Measurements from ENCODE around the gene KRT78.

DNA sequence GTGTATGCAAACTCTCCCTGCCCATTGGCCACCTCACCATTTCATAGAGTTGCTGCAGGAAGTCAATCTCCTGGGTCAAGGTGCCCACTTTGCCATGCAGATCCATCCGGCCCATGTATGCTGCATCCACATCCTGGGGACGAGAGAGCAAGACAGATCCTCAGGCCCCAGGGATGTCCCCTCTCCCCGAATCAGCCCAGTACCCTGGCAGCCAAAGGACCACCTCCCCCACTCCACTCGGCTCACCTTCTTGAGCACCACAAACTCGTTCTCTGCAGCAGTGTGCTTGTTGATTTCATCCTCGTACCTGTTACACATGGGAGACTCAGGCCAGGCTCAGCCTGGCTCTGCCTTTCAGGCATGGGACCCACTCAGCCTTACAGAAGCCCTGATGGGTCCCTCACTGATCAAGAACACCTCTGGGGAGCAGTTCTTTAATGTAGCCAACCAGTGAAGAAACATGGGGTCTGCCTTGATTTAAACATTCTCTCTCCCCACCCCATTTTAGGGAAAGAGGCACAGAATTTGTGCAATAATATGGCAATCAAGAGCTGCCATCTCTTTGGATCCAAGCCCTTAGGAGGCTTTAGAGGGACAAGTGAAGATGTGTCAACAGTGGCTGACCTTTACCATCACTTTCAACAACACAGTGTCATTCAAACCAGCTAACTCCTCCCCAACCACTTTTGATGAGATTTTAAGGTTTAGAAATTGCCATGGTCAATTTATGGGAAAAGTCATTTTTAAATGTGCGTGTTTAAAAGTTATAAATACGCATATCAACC, 18.6 kb downstream of the KRT78 start:
- TF ChIP-seq, protein P1, sequence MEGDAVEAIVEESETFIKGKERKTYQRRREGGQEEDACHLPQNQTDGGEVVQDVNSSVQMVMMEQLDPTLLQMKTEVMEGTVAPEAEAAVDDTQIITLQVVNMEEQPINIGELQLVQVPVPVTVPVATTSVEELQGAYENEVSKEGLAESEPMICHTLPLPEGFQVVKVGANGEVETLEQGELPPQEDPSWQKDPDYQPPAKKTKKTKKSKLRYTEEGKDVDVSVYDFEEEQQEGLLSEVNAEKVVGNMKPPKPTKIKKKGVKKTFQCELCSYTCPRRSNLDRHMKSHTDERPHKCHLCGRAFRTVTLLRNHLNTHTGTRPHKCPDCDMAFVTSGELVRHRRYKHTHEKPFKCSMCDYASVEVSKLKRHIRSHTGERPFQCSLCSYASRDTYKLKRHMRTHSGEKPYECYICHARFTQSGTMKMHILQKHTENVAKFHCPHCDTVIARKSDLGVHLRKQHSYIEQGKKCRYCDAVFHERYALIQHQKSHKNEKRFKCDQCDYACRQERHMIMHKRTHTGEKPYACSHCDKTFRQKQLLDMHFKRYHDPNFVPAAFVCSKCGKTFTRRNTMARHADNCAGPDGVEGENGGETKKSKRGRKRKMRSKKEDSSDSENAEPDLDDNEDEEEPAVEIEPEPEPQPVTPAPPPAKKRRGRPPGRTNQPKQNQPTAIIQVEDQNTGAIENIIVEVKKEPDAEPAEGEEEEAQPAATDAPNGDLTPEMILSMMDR (IDR thresholded peaks at IDR 0.05; ENCODE audit: low read depth, low read length): no peak
- no peak for TF ChIP-seq EZH2phosphoT487 (IDR thresholded peaks at IDR 0.05; ENCODE audit: low read depth)
